NCI-H82 treated with DMSO at 0.1 percent for 48 hours (cell line): ENCODE data around the gene ZNF41.
"Not testable (repeated sequence)": the region's sequence is repeated elsewhere in the genome, so short reads cannot be mapped to it uniquely, and the experiment has no call there.

Source experiments
- DNase-seq: peaks from one replicate; lab custom pipeline; 2025; ENCODE audit not compliant: unreplicated experiment; lab: John Stamatoyannopoulos, UW

The ZNF41 gene

DNA sequence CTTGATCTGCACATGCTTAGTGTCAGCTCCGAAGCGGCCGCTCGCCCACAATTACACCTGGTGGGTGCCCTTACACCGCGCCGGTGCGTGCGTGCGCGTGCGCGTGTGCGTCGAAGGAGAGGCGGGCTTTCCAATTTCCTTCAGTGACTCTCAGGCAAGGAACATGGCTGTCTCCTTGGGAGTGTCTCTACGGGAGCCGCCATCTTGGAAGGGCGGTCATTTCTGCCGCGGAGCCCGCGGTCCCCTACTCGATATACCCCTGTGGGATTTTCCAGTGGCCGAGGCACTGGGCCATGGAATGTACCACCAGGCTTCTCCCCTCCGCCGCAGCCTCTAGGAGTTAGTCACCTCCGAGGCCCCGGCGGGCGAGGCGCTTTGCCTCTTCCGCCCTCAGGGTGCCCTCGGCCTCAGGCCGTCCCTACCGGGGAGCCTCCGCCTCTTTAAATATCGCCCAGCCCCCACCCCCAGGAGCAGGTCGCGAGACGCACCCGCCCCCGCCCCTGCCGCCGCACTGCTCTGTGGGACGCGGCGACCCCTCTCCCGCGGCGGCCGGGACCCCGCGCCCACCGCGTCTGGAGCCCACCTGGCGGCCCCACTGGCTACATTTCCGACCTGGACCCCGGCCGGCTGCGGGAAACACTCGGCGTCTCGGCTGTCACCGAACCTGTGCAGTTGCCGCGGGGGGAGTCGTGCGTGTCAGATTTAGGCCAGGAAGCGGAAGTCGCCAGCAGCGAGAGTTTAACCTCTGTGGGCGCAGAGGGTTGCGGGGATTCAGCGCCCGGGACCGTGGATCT is at the start of gene ZNF41:
TSS of gene ZNF41 (minus strand) at position 711 of the 794 bp plus-strand sequence. CDS start 15,741 bp downstream, outside the sequence.
- DNase-seq = peak; percentile 71

DNA sequence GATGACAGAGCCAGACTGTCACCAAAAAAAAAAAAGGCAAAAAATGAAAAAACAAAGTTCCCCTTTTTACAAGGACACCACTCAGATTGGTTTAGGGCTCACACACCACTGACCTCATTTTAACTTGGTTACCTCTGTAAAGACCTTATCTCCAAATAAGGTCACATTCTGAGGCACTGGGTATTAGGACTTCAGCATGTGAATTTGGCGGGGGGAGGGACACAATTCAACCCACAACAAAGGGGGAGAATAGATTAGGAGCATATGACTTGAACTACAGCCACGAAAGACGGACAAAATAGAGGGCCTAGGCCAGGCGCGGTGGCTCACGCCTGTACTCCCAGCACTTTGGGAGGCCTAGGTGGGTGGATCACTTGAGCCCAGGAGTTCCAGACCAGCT is 47.0 kb upstream of the ZNF41 start:
- DNase-seq = no peak

DNA sequence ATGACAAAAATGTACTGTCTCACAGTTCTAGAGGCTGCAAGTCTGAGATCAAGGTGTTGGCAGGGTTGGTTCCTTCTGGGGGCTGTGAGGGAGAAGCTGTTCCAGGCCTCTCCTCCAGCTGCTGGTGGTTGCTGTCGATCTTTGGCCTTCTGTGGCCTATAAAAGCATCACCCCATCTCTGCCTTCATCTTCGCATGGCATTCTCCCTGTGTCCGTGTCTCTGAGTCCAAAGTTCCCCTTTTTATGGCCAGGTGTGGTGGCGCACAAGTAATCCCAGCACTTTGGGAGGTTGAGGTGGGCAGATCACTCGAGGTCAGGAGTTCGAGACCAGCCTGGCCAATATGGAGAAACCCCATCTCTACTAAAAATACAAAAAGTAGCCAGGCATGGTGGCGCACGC is 46.5 kb upstream of the ZNF41 start:
- DNase-seq = no peak

DNA sequence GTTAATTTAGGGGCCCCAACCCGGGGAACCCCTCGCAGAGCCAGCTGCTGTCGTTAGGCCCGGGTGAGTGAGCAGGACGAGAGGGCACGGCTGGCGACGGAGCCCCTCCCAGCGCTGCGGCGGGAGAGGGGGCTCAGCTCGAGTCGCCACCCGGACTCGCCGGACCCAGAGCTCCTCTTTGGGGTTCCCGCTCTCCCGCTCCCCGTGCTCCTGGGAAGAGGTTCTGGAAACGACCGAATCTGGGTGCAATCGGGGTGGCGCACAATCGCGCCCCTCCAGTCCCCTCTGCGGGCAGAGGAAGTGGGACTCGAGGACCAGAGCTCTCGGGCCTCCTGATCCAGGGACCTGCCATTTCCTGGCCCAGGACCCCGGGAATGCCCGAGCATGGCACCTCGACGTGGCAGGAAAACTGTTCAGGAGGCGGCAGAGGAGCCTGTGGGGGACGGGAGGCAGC is 40.7 kb upstream of the ZNF41 start:
- no peak for DNase-seq

DNA sequence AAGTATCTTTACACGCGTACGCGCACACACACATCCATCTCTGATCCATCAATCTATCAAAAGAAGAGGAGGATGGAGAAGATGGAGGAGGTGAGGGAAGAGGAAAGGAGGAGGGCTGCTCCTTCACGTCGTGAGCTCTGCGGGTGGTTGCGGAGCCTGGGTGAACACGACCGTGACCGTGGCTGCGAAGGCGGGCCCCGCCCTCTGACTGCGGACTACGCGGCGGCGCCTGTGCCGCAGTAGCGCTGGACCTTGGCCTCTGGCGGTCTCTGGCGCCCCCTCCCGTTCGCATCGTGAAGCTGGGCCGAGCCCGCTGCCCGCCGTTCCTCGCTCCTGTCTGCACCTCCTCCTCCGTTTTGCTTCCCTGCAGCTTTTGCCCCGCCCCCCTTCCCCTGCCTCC is 40.3 kb upstream of the ZNF41 start:
- peak; percentile 58 for DNase-seq

DNA sequence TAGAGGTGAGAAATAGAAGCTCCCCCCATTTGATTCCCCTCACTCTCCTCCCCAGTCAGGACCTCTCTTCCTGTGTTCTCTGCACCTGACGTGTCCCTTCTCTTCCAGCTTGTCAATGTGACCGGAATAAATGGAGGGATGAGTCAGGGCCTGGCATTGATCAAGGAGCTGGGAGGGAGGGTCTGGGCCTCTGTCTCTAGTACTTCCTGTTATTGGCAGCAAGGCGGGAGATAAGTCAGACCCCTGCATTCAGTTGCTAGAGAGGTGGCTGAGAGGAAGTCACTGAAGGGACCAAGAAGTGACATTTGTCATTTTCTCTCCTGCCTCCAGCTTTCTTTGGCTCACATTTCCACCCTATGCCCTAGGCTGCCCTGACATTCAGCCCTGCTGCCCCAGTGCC is 35.1 kb upstream of the ZNF41 start:
- DNase-seq = no peak

DNA sequence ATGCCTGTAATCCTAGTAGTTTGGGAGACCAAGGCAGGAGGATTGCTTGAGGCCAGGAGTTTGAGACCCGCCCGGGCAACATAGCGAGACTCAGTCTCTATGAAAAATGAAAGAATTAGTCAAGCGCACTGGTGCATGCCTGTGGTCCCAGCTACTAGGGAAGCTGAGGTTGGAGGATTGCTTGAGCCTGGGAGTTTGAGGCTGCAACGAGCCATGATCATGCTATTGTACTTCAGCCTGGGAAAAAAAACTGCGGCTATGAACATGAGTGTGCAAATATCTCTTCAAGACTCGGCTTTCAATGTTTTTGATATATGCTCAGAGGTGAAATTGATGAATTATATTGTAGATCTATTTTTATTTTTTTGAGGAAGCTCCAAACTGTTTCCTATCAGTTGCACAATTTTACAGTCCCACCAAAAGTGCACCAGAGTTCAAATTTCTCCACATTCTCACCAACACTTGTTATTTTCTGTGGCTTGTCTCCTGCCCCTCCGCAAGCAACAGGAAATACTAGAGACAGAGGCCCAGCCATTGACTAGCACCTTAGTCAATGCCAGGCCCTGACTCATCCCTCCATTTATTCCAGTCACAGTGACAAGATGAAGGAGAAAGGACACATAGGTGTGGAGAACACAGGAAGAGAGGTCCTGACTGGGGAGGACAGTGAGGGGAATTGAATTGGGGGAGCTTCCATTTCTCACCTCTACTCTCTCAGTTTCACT is 33.1 kb upstream of the ZNF41 start:
- DNase-seq = no peak

DNA sequence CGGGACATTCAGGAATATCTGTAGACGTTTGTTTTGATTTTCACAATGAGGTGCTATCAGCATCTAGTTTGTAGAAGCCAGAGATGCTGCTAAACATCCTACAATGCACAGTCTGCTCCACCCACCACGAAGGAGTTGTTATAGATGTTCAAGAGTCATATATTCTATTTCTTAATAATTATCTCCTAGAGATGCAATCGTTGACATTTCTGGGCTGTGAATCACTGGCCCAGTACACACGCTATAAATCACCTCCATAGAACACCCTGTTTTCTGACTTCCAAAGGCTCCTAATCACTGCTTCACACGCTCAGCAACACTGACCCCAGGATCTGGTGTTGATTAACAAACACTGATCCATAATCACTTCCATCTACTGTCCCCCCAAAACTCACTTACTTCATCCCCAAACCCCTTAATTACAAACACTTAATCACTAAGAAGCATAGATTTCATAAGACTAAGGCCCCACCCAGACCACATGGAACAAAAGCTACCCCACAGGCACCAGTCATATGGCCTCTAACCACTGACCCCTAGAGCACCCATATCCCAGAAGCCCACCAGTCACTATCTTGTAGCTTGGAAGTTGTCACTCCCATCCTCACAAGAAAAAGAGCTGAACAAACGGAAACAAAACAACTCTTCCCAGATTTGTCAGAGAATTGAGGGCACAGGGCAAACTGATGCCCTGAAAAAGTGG is 31.7 kb upstream of the ZNF41 start:
- DNase-seq = no peak

DNA sequence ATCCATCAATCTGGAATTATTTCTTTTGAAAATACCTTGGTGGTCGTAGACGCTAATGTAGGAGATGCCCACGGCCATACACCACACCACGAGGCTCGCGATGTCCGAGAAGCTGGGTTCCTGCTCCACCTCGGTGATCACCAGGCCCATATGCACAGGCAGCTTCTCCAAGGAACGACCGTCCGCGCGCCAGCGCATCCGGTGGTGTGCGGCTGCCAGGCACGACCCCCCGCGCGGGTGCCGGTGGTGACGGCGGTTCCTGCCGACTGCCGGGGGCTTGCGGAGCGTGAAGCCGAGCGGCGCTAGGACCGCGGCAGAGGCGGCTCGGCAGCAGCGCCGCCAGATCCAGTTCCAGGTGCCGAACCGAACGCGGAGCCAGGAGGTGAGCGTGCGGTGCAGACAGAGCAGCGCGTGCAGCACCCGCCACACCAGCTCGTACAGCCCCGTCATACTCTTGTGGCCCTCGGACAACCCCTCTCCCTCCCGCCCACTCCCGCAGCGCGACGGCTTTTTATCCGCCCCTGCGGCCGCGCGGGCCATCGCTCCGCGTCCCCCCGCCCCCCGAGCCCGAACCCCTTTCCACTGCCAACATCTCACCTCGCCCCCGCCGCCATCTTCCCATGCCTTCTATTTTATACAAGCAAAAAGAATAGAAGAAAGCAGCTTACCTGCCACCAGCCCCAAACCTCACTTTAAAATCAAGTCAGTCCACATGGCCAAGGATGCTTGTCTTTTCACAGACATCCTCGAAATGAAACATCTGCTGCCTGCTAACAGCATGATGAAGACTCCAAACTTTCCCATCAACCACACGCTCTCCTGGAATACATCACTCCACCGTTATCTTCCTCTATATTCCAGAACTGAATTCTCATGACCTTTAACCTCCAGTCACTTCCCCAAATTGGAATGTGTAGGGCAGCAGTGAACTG is 30.3 kb upstream of the ZNF41 start:
- DNase-seq = not testable (repeated sequence)

DNA sequence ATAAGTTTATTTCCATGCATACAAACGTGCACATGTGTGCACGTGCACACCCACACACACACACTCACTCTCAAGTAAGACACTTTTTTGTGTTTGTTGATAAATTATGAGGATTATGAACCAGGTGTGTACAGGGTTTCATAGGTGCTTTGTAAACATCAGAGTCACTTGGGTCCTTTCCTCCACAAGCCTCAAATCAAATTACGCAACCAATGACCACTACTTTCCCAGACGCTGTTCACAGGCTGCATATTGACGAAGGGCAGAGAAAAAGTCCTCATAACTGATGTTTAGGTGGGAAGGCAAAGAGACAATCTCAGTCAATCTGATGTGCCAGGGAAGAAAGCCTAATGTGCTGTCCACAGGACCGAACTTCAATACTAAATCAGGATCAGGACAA is 29.4 kb upstream of the ZNF41 start:
- DNase-seq = not testable (repeated sequence)

DNA sequence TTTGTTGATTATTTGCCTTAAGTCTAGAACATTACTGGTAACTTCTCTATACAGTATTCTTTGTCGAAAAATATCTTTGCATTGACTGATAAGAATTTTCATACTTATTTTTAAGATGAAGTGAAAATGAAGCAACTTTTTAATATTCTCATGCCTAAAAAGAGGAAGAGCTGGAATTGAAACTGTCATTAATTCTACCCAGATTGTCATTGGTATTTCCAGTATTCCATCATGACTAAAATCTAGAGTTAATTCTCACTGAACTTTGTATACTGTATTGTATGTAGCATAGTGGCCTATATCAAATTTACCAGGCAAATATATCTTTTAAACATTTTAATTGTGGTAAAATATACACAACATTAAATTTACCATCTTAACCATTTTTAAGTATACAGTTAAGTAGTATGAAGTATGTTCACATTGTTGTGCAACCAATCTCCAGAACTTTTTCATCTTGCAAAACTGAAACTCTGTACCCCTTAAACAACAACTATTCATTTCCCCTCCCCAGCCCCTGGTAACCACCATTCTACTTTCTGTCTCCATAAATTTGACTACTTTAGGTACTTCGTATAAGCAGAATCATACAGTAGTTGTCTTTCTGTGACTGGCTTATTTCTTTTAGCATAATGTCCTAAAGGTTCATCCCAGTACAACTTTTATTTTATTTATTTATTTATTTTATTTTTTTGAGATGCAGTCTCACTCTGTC is 24.3 kb upstream of the ZNF41 start:
- no peak for DNase-seq

DNA sequence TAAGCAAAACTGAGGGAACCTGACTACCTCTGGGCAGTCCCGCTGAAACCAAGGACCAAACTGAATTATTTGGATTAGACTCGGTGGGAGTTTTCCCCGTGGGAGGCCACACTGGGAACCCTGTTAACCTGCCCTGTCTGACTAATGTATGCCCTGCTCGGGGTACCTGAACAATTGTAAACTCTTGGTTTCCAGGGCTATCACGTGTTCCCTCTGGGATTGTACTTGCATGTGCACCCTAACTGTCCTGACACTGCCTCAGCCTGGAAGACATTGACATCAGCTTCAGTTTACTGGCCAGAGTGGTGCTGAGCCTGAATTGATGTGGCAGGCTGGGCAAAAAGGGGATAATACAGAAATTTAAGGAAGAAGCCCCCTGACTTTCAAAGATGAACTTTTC is 20.1 kb upstream of the ZNF41 start:
- DNase-seq = no peak

DNA sequence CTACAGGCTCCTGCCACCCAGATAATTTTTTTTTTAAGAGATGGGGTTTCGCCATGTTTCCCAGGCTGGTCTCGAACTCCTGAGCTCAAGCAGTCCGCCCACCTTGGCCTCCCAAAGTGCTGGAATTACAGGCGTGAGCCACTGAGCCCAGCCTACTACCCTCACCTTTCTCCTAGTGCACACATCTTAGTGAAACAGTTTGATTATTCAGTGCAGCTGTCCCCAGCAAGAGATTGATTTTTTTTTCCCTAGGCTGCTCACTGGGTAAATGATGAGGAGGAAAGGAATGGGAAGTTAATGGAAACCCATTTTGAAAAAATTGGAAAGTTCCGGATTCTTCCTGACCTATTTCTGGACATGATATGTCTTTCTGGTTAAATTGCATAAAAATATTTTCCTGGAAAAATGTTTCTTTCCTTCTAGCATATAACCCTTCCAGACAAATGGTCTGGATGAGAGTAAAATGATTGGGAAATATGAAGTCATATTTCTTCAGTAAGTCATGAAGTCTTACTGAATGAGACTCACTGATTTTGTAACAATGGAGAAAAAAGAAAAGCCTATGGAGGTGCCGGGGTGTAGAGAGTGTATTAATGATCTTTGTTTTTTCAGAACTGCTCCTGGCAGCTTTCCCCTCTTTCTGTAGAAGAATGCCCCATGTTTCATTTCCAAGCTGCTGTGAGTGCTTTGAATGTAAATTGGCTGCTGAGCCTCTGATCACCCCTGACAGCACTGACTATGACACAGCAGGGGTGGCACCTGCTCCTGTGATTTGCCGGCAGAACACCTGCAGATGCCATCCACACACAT is 19.5 kb upstream of the ZNF41 start:
- DNase-seq = no peak

DNA sequence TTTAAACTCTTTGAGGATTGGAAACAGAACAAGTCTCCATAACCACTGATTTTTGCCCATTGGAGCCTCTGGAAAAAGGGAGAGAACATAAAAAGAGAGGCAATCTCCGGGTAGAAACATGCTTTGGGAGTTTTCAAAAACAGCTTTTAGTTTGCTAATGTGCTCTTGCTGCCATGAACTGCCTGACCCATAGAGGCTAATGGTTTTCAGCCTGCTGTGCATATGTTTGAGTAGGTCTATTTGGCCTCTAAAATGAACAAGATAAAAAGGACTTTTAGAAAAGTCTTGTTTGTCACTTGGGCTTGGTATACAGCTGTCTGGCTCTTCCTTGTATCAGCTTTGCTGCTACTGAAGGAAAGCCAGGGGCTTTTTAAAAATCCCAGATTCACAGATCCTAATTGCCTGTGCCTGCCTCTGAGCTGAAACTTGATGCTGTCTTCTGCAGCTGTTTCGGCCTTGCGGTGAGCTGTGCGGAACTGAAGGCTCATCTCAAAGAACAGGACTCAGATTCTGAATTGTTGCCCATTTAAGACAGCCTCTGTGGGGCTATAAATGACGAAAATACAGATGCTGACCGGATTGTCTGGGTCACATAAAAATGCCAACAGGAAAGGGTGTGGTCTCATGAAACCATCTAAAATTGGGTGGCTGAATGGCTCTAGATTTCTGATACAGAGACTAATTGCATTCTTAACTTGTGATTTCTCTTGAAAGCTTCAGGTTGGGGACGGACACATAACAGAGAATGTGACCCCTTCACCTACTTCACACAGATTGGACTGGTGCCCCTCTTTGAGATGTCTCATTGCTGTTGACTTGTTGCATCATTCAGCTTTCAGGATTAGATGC is 18.4 kb upstream of the ZNF41 start:
- DNase-seq = peak; percentile 8

DNA sequence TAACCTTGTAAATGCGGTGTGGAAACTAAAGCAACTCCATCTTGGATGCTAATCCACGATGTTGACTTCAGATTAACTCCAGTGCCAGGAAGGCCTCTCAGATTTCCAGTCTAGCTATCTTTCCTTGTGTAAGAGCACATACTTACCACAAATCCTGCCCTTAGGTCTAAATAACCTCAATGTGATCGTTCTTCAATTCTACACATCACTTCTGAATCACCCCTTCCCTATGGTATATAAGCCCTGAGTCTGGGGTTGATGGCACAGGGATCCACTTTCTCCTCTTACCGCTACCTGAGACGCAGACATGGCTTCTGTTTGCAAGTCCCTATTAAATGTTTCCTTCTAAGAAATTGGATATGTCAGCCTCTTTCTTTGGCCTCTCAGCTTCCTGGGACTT is 17.5 kb upstream of the ZNF41 start:
- no peak for DNase-seq

DNA sequence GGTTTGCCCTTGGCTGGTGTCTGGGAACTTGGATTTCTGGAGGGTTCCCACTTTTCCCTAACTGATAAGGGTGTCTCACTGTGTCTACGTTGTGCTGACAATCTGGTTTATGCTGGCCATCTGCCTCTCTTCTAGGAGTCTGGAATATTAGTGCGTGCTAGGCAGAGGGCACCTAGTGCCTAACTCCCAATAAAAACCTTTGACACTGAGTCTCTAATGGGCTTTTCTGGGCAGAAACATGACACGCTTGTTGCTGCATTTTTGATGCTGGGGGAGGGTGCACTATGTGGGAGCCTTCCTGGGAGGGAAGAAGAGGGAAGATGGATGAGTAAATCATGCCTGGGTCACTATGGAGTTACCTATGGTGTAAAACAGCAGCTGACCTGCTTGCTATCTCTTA is 16.3 kb upstream of the ZNF41 start:
- peak; percentile 49 for DNase-seq

DNA sequence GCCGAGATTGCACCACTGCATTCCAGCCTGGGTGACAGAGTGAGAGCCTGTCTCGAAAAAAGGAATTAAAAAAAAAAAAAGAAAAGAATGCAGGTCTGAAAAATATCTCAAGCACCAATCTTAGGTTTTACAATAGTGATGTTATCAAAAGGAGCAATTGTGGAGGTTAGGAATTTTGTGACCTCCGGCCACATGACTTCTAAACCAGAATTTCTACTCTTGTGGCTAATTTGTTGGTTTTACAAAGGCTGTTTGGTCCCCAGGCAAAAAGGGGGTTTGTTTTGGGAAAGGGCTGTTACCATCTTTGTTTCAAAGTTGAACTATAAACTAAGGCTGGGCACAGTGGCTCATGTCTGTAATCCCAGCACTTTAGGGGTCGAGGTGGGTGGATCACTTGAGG is 15.4 kb upstream of the ZNF41 start:
- DNase-seq = no peak

DNA sequence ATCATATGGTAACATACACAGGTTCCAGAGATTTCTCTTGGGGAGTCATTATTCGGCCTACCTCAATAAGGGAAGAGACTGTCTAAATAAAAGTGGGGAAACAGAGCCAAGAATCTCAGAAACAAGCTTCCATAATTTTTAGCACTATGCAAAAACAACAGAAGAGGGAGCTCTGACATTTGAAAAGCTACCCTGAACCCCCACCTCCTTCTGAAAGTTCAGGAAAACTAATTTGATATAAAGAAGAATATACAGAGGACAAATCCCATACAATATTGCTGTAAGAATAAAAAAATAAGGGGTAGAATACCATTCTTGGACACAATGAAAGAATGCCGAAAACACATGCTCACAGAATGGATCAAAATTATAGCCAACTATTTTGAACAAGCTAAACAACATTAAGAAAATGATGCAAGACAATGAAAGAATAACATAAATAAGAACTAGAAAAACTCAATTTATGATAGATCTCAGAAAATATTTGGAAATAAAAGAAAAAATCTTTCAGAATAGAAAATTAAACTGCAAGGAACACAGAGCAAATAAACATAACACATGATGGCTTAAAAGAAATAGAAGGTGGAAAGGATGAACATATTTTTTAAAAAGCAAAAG is 14.4 kb upstream of the ZNF41 start:
- DNase-seq = no peak
